GM10248 (cell line): ENCODE results near the gene TP53I13.
"Not testable (repeated sequence)": the region's sequence is repeated elsewhere in the genome, so short reads cannot be mapped to it uniquely, and the experiment has no call there.

Experiments used
- CTCF ChIA-PET: fragments of 300-600 bp; sonication (Branson Sonifier 250); formaldehyde crosslinking; extraction: SDS; loops from one replicate; lab custom pipeline; 2021; ENCODE audit warnings: antibody characterized with exemption; lab: Yijun Ruan, JAX
- POLR2A ChIA-PET: fragments of 350-650 bp; sonication (Branson Sonifier 250); formaldehyde crosslinking; extraction: SDS; loops from one replicate; lab custom pipeline; 2020; ENCODE audit warnings: antibody characterized with exemption; lab: Yijun Ruan, JAX
- DNase-seq: peaks from one replicate; pipeline ENCODE4 v3.0.0; 2012; ENCODE audit errors: extremely low spot score
- TF ChIP-seq, protein P1 (sequence below): IDR thresholded peaks from 2 replicates; pipeline ENCODE4 v1.5.1; 2012; ENCODE audit warnings: mild to moderate bottlenecking, low read depth; ENCODE audit errors: extremely low read depth, missing control alignments, control extremely low read depth

TP53I13 gene

DNA sequence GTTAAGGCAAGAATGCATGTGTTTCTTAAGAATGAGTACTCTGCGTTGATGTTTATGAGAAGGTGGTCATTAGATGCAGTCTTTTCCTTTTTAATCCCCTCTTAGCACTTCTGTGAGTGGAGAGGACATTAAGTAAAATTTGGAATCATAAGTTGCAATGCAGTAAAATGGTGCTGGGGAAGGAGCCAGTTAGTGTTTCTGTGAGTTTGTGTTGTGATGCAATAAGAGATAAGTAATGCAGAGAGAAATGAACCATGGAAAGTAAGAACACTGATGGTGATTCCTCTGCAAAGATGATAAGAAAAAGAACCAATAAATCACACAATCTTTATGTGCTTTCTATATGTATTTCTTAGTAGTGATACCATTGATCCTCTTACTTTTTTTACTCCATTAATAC is 21.7 kb upstream of the TP53I13 start:
- TF ChIP-seq, protein P1, sequence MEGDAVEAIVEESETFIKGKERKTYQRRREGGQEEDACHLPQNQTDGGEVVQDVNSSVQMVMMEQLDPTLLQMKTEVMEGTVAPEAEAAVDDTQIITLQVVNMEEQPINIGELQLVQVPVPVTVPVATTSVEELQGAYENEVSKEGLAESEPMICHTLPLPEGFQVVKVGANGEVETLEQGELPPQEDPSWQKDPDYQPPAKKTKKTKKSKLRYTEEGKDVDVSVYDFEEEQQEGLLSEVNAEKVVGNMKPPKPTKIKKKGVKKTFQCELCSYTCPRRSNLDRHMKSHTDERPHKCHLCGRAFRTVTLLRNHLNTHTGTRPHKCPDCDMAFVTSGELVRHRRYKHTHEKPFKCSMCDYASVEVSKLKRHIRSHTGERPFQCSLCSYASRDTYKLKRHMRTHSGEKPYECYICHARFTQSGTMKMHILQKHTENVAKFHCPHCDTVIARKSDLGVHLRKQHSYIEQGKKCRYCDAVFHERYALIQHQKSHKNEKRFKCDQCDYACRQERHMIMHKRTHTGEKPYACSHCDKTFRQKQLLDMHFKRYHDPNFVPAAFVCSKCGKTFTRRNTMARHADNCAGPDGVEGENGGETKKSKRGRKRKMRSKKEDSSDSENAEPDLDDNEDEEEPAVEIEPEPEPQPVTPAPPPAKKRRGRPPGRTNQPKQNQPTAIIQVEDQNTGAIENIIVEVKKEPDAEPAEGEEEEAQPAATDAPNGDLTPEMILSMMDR: no peak
- no peak for DNase-seq
- CTCF ChIA-PET: interaction anchor here (1.6 to 4.5 kb wide), 3 partner anchors 11 to 18 kb away, joined by 3 to 27 read pairs (median 16); no protein-coding TSS in a partner anchor
- POLR2A ChIA-PET: no interaction called here

DNA sequence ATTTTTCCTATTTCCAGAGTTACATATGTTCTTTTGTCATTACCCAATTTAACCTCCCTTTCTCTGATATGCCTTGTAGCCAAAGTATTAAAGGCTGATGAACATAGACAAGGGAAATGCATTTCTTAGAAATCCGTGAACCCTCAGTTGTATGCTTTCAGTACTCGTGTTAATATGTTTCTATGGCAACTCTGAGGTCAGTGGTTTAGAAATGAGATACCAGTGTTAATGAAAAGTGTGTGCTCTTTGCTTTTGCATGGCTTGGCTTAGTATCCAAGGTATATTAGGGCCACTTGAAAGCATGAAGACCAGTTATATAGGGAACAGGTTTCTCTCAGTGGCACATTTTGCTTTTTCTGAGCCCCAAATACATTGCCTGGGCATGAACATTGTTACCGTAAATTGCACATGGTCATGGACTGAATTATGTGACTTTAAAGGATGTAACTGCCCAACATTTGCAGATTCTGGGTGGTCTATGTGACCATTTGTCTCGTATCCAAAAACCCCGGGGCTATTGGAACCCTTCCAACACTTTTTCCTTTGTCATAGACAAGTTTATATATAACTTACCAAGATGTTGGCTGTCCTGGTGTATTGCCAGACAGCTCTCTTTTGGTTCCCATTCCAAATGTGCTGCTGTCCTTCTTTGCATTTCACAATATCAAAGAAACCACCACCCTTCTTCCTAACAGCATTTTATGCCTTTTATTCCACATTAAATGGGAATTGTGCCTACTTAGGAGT is 19.2 kb upstream of the TP53I13 start:
- DNase-seq: peak; percentile 55
- TF ChIP-seq, protein P1: no peak
- CTCF ChIA-PET: interaction anchor here (0.7 to 4.5 kb wide), 7 partner anchors 12 to 27 kb away, joined by 3 to 27 read pairs (median 3); partner anchors contain the start of gene ABHD15
- POLR2A ChIA-PET: no interaction called here

DNA sequence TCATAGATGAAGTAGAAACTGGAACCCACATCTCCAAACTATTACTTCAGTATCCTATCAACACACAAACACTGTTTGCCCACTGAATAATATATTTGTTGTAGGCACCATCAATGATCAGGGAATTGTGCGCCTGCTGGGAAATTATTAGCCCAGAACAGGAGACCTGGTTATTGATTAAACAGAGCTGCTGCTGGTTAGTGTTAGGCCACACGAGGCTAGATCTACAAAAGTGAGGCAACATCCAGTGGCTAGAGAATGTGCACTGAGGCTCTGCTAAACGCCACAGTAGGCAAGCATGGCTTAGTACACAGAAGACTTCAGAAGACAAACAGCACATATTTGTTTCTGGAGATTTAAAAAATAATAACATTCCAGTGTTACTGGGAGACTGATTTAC is 12.7 kb upstream of the TP53I13 start:
- TF ChIP-seq, protein P1: no peak
- no peak for DNase-seq
- ChIA-PET POLR2A (interaction anchor here (0.6 kb wide), 1 partner anchor 283 kb away, joined by 4 read pairs; no protein-coding TSS in a partner anchor), CTCF (interaction anchor here (0.8 to 6.1 kb wide), 6 partner anchors 11 to 185 kb away, joined by 3 to 26 read pairs (median 5); partner anchors contain the start of gene ABHD15)

DNA sequence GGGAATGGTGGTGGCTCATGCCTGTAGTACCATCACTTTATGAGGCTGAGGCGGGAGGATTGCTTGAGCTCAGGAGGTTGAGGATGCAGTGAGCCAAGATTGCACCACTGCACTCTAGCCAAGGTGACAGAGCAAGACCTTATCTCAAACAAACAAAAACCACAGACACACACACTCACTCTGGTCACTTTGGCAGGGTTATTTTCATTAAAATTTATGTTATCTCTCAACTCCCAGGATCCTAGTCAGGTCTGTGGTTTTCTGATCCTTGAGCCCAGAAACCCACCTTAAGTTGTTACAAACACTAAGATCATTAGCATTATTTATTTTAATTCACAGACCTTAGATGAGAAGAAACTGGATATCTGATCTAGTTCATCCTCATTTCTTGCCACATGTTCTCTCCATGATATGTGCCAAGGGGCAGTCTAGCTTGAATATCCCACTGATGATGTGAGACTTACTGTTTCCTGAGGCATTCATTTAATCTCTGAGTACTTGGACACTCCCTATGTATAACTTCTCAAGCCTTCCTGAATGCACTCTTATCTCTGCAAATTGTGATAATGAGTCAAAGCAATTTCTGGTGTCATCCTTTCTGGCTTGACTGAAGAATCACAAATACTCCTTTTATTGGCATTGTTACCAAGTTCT is 11.3 kb upstream of the TP53I13 start:
- no peak for DNase-seq
- TF ChIP-seq, protein P1: no peak
- CTCF ChIA-PET: interaction anchor here (0.9 to 6.1 kb wide), 6 partner anchors 9 to 187 kb away, joined by 3 to 26 read pairs (median 5); partner anchors contain the start of gene ABHD15
- POLR2A ChIA-PET: no interaction called here

DNA sequence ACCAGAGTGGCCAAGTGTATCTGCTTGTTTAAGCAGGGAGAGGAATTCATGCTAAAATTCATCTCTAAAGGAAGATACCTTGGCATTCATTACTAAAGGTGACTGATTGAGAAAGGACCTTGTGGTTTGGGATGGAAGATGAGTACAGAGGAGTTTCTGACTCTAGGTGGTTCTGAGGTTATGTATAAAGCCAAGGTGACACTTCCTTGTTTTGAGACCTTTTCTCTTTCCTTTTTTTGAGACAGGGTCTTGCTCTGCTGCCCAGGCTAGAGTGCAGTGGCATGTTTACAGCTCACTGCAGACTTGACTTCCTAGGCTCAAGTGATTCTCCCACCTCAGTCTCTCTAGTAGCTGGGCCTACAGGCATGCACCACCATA is 10.8 kb upstream of the TP53I13 start:
- TF ChIP-seq, protein P1: no peak
- ChIA-PET POLR2A (no interaction called here), CTCF (interaction anchor here (1.6 to 6.1 kb wide), 4 partner anchors 9 to 34 kb away, joined by 5 to 26 read pairs (median 8); partner anchors contain the start of gene ABHD15)
- DNase-seq: no peak

DNA sequence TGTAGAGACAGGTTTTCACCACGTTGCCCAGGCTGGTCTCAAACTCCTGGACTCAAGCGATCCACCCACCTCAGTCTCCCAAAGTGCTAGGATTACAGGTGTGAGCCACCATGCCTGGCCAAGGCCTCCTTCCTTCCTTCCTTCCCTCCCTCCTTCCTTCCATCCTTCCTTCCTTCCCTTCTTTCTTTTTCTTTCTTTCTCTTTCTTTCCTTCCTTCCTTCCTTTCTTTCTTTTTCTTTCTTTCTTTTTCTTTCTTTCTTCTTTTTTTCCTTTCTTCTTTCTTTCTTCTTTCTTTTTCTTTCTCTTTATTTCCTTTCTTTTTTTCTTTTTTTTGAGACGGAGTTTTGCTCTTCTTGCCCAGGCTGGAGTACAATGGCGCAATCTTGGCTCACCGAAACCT is 10.4 kb upstream of the TP53I13 start:
- DNase-seq, POLR2A ChIA-PET: not testable (repeated sequence)
- CTCF ChIA-PET: interaction anchor here (0.9 to 6.1 kb wide), 4 partner anchors 8 to 59 kb away, joined by 3 to 26 read pairs (median 6); partner anchors contain the start of gene ABHD15

DNA sequence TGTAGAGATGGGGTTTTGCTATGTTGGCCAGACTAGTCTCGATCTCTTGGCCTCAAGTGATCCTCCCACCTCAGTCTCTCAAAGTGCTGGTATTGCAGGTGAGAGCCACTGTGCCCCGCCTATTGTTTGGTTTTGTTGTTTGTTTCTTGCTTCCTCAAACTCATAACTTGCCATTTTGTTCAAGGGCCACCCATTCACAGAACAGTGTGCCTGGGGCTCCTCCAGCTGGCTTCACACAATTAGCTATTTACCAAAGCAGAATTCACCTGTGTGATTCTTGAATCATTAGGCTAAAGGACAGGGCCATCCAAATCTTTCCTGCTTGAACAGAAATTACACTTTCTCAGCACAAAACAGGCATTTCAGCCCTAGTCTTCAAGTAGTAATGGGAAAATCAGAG is 8.9 kb upstream of the TP53I13 start:
- TF ChIP-seq, protein P1: no peak
- no peak for DNase-seq
- ChIA-PET POLR2A (no interaction called here), CTCF (interaction anchor here (1.3 to 3.3 kb wide), 7 partner anchors 13 to 194 kb away, joined by 4 to 12 read pairs (median 8); no protein-coding TSS in a partner anchor)
